IMR-90 (cell line): ENCODE data around the gene PLXDC2. TPM values are rescaled to one million over a fixed set of nuclear protein-coding genes. Genes with fewer than 3 reads are reported as not detected.
"Not testable (repeated sequence)": the region's sequence is repeated elsewhere in the genome, so short reads cannot be mapped to it uniquely, and the experiment has no call there.

Experiments
- ATAC-seq: fragments of 200-7000 bp; cut with Tn5 transposase; 2 replicates; pipeline ENCODE4 v1.9.1; 2020; ENCODE audit warnings: low read depth, mild to moderate bottlenecking, moderate library complexity
- BruUV-seq: library from RNA; stranded (reverse); fragments of 400-500 nt; replicated peaks from 2 replicates; lab custom pipeline; 2021; lab: Mats Ljungman, UMichigan
- CTCF ChIA-PET: fragments of 300-600 bp; formaldehyde crosslinking; extraction: SDS; loops from one replicate; lab custom pipeline; 2021; ENCODE audit warnings: antibody characterized with exemption; lab: Yijun Ruan, JAX
- POLR2A ChIA-PET: fragments of 300-600 bp; sonication (Branson Sonifier 250); formaldehyde crosslinking; loops from one replicate; lab custom pipeline; 2022; ENCODE audit warnings: antibody characterized with exemption; ENCODE audit not compliant: unreplicated experiment; lab: Charles Lee
- DNase-seq: peaks from one replicate; pipeline ENCODE4 v3.0.0; 2013
- H2AFZ ChIP-seq: replicated peaks from 2 replicates; pipeline ENCODE3; 2013; ENCODE audit warnings: low read length, mild to moderate bottlenecking; ENCODE audit not compliant: poor library complexity
- H2AK5ac ChIP-seq: 2 replicates; pipeline ENCODE4 v1.6.1; 2013; ENCODE audit warnings: low read depth, low read length, inconsistent platforms
- H2AK9ac ChIP-seq: replicated peaks from 2 replicates; pipeline ENCODE3; 2013; ENCODE audit warnings: mild to moderate bottlenecking, low read depth, low read length, moderate library complexity; ENCODE audit not compliant: poor library complexity
- H2BK120ac ChIP-seq: 2 replicates; pipeline ENCODE4 v1.6.1; 2013; ENCODE audit warnings: low read depth, low read length, inconsistent platforms
- H2BK15ac ChIP-seq: 3 replicates; pipeline ENCODE4 v1.6.1; 2013; ENCODE audit warnings: low read depth, low read length, inconsistent platforms
- H2BK20ac ChIP-seq: 2 replicates; pipeline ENCODE4 v1.6.1; 2013; ENCODE audit warnings: low read depth, mild to moderate bottlenecking, inconsistent platforms, low read length, moderate library complexity
- H2BK5ac ChIP-seq: 2 replicates; pipeline ENCODE4 v1.6.1; 2013; ENCODE audit warnings: mild to moderate bottlenecking, low read depth, low read length, inconsistent platforms; ENCODE audit not compliant: poor library complexity, severe bottlenecking
- H3K14ac ChIP-seq: replicated peaks from 2 replicates; pipeline ENCODE4 v1.6.1; 2013; ENCODE audit warnings: low read depth, low read length, inconsistent platforms
- H3K18ac ChIP-seq: 2 replicates; pipeline ENCODE4 v1.6.1; 2013; ENCODE audit warnings: low read depth, low read length, control low read depth
- H3K23ac ChIP-seq: 2 replicates; pipeline ENCODE4 v1.6.1; 2013; ENCODE audit warnings: low read depth, low read length, inconsistent platforms
- H3K27ac ChIP-seq: 2 replicates; pipeline ENCODE4 v1.5.1; 2013; ENCODE audit warnings: mild to moderate bottlenecking, control low read depth, low read length; ENCODE audit not compliant: insufficient read depth
- H3K27me3 ChIP-seq: 2 replicates; pipeline ENCODE4 v1.6.1; 2013; ENCODE audit warnings: low read length; ENCODE audit not compliant: control insufficient read depth, insufficient read depth
- H3K36me3 ChIP-seq: 2 replicates; pipeline ENCODE4 v1.6.1; 2013; ENCODE audit warnings: low read length, mixed read lengths; ENCODE audit not compliant: control insufficient read depth, insufficient read depth
- H3K4ac ChIP-seq: 2 replicates; pipeline ENCODE4 v1.6.1; 2013; ENCODE audit warnings: low read depth, low read length, inconsistent platforms
- H3K4me1 ChIP-seq: 2 replicates; pipeline ENCODE4 v1.6.1; 2013; ENCODE audit warnings: low read length, mixed read lengths; ENCODE audit not compliant: control insufficient read depth, insufficient read depth
- H3K4me2 ChIP-seq: 2 replicates; pipeline ENCODE4 v1.6.1; 2013; ENCODE audit warnings: low read depth, mild to moderate bottlenecking, control low read depth, low read length, moderate library complexity
- H3K4me3 ChIP-seq: 2 replicates; pipeline ENCODE4 v1.5.1; 2013; ENCODE audit warnings: low read depth, mild to moderate bottlenecking, control low read depth, low read length, moderate library complexity; ENCODE audit not compliant: insufficient read depth
- H3K56ac ChIP-seq: 2 replicates; pipeline ENCODE4 v1.6.1; 2013; ENCODE audit warnings: low read length, inconsistent platforms; ENCODE audit not compliant: insufficient read depth; ENCODE audit errors: extremely low read depth
- H3K79me1 ChIP-seq, 2 experiments: 2 replicates each; pipeline ENCODE4 v1.6.1; 2013; ENCODE audit warnings: low read length in 2 of 2, inconsistent platforms in 1 of 2, low read depth in 1 of 2
- H3K9ac ChIP-seq: 2 replicates; pipeline ENCODE4 v1.6.1; 2013; ENCODE audit warnings: low read depth, low read length, control low read depth
- H3K9me1 ChIP-seq: 2 replicates; pipeline ENCODE4 v1.6.1; 2013; ENCODE audit warnings: low read length, inconsistent platforms; ENCODE audit not compliant: insufficient read depth
- H3K9me3 ChIP-seq: 2 replicates; pipeline ENCODE4 v1.6.1; 2013; ENCODE audit warnings: low read length; ENCODE audit not compliant: control insufficient read depth, insufficient read depth
- H4K20me1 ChIP-seq: 2 replicates; pipeline ENCODE4 v1.6.1; 2013; ENCODE audit warnings: low read length, inconsistent platforms; ENCODE audit not compliant: insufficient read depth
- H4K5ac ChIP-seq: 2 replicates; pipeline ENCODE4 v1.6.1; 2013; ENCODE audit warnings: mild to moderate bottlenecking, low read depth, low read length, control low read depth
- H4K8ac ChIP-seq, 2 experiments: 2 replicates each; pipeline ENCODE4 v1.6.1; 2013; ENCODE audit warnings: low read depth in 2 of 2, low read length in 2 of 2, control low read depth in 1 of 2, inconsistent platforms in 1 of 2
- H4K91ac ChIP-seq: 2 replicates; pipeline ENCODE4 v1.6.1; 2013; ENCODE audit warnings: low read depth, low read length, inconsistent platforms; ENCODE audit not compliant: insufficient read depth
- WGBS, 2 experiments: methylation state at CpG; one replicate each; pipeline versions ENCODE4 v1.1.5 to v1.1.7; 2013; ENCODE audit warnings: missing lambda C conversion rate in 2 of 2; ENCODE audit not compliant: insufficient read length in 1 of 2; ENCODE audit errors: extremely low coverage in 2 of 2; 5-methylcytosine and 5-hydroxymethylcytosine counted together
- dilution Hi-C: fragments of 300-500 bp; cut with HindIII; formaldehyde crosslinking; loops from one replicate; pipeline ENCODE4 v1.14.3; 2018; ENCODE audit warnings: low sequenced_read_pairs; ENCODE audit not compliant: unreplicated experiment
- in situ Hi-C: fragments of 300-500 bp; cut with MboI; formaldehyde crosslinking; loops from 3 replicates; pipeline ENCODE4 v1.14.3; 2019; ENCODE audit warnings: low sequenced_read_pairs, inconsistent platforms, mixed read lengths
- intact Hi-C: fragments of 100-400 bp; cut with micrococcal nuclease; formaldehyde crosslinking; loops from 2 replicates; pipeline ENCODE4 v1.10.0; 2022
- polyA plus RNA-seq, 3 experiments: library from polyadenylated mRNA; depleted of rRNA; stranded (reverse); fragments of >200 nt; gene quantifications; 2 replicates each; pipeline ENCODE4 v1.2.3, GENCODE V29; 2012; ENCODE audit warnings: low replicate concordance in 1 of 3
- total RNA-seq: library from RNA; depleted of rRNA; stranded (reverse); fragments of >200 nt; gene quantifications from 2 replicates; pipeline ENCODE4 v1.2.3, GENCODE V29; 2012

PLXDC2 gene
- total and polyA plus RNA-seq, 2 of the 4 experiments (the other 2 are of a cell fraction), result 3.2 to 6.1 TPM

GRCh38 chr10:20191392-20191791 is 375.2 kb downstream of the PLXDC2 start:
- H3K23ac ChIP-seq, intact Hi-C loops, H2BK20ac ChIP-seq, H3K4me1 ChIP-seq, H4K91ac ChIP-seq, H3K9ac ChIP-seq, H3K36me3 ChIP-seq, H2AK5ac ChIP-seq, H3K18ac ChIP-seq, H2AK9ac ChIP-seq, H2BK5ac ChIP-seq, H3K27me3 ChIP-seq, H3K79me1 ChIP-seq, H3K9me3 ChIP-seq, H3K56ac ChIP-seq, H3K27ac ChIP-seq, DNase-seq, H3K4me2 ChIP-seq, in situ Hi-C loops, H3K9me1 ChIP-seq, H4K8ac ChIP-seq, H4K5ac ChIP-seq, H3K4me3 ChIP-seq, H2BK120ac ChIP-seq, dilution Hi-C loops, H3K14ac ChIP-seq, ATAC-seq, BruUV-seq, H3K4ac ChIP-seq, H4K20me1 ChIP-seq, POLR2A ChIA-PET, H2BK15ac ChIP-seq, H2AFZ ChIP-seq: not testable (repeated sequence)
- CTCF ChIA-PET, result interaction anchor here (0.5 kb wide), 1 partner anchor 37 kb away, joined by 3 read pairs; no protein-coding TSS in a partner anchor
- no CpG with 5 or more reads among the region's 3 CpGs for WGBS, 2 experiments
